HG03378 (cell line): Measurements from ENCODE around the gene TTLL8.

Source experiments
- ATAC-seq: cut with Tn5 transposase; IDR thresholded peaks from one replicate; pipeline ENCODE4 v1.9.1; 2021; ENCODE audit warnings: mild to moderate bottlenecking, moderate library complexity; ENCODE audit not compliant: unreplicated experiment

TTLL8 gene

GRCh38 chr22:50008151-50009040 lies 49.7 kb downstream of the TTLL8 start:
- no peak for ATAC-seq

- ATAC-seq = no peak
Measured at GRCh38 chr22:50007057-50007511, 51.0 kb downstream of the TTLL8 start.

GRCh38 chr22:50004918-50005317 lies 53.2 kb downstream of the TTLL8 start:
- ATAC-seq = no peak

GRCh38 chr22:50002791-50003190 lies 55.3 kb downstream of the TTLL8 start:
- no peak for ATAC-seq

DNA sequence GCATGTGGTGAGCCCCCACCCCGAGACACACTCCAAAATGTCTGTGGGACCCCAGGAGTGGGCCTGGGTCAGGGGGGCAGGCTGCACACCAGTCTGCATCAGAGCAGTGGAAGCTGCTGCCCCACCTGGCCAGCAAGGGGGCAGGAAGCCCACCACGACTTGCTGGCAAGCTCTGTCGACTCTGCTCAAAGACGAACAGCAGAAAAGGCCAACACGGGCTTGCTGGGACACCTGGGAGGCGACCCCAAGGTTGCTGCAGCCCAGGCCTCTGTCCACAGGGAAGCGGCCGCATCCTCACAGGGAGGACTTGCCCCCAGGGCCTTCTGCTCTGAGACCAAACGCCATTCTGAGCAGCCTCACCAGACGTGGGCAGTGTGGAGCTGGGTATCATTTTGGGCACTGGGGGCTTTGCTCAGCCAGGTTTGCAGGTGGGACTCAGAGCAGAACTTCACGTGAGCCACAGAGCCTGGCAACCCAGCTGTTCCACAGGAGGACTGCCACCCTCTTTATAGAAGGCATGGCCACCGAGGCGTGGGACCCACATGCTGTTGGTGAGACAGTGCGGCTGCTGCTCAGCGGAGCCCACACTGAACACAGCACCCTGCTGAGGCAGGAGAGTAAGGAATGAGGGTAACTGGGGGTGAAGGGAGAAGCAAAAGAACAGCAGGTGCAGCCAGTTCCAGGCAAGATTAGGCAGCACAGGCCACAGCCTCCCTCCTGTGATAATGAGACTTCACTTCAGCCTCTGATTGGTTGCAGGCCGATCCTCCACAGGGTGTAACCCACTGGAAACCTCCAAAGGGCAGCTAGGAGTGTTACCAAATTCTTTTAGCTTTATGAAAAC lies 56.5 kb downstream of the TTLL8 start:
- ATAC-seq = no peak

DNA sequence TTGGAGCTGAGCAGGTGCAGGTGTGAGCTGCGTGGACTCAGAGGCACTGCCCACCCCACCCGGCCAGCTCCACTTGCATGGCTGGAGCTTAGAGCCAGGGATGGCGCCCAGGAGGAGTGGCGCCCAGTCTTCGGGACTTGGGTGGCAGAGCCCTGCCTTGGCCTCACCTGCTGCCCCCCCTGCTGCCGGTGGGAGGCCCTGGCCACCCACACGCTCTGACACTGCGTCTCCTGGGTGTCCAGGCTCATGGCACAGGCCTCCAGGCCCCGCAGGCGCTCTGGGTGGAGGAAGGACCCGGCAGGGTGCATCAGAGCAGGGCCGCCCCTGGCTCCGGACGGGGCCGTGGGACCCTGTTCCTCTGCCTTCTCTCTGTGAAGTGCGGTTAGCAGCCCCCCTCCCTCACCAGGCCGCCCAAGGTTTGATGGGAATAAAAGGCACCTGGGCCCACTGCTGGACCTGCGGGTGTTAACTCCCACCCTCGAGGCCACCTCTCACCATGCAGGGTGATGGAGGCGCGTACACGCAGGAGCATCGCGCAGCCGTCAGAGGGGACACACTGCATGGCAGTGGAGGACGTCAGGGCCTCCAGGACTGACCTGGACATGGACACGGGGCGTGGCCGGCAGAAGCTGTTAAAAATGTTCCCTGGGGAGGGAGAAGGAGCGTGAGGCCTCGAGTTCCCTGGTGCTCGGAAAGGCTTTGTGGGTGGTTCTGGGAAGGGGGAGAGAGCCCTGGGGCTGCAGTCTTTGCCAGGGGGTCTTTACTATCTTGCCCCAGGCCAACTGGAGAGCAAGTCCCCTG lies 57.3 kb downstream of the TTLL8 start:
- no peak for ATAC-seq

DNA sequence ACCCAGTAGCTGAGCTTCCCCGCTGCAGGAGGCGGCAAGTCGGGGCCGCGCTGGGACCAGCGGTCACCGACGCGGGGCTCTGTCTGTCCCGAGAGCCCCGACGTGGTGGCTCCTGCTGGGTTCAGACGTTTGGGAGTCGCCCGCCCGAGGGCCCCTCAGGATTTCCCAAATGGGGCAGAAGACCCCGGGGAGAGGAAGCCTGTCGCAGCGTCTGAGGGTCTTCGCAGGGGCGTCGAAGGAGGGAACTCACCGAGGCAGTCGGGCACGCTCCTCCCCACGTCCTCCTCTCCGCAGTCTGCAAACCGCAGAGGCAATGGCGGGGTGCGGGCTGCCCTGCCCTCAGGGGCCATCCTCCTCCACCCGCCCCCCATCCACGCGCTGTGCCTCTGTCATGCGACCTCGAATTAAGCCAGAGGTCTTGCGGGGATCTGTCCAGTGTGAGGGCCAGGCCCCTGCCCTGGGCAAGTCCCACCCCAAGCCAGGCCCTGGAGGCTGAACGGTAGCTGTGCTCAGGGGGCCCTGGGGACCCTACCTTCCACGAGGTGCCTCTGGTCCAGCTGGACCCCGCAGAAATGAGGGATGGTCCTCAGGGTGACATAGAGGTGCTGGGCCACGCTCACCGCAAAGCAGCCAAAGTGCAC lies 58.0 kb downstream of the TTLL8 start:
- ATAC-seq = no peak

GRCh38 chr22:49999063-49999945 lies 58.8 kb downstream of the TTLL8 start:
- ATAC-seq = no peak

- ATAC-seq = no peak
Measured at GRCh38 chr22:49998718-49999062, 59.4 kb downstream of the TTLL8 start.

DNA sequence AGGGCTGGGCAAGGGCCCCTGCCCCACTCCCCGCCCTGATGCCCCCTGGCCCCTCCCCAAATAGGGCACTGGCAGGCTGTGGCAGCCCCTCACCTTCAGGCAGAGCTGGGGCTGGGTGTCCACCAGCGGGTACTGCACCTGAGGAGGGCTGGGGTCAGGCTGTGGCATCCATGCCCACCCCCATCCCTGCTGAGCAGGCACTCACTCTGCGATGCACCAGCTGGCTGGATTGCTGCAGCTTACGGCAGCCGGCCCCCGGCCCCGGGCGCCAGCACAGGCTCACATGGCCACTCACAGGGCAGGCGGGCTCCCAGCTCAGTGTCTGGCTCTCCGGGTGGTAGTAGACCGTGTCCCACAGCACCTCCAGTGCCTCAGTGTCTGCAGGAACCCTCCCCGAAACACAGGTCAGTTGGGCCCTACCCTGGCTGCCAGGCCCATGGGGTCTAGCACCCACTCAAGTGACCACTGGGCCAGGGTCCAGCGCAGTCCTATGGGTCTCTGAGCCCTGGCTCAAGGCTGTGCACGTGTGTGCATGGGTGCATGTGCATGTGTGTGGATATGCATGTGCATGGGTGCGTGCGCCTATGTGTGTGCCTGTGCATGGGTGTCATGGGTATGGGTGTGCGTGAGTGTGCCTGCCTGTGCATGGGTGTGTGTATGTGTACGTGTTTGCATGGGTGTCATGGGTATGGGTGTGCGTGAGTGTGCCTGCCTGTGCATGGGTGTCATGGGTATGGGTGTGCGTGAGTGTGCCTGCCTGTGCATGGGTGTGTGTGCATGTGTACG lies 60.0 kb downstream of the TTLL8 start:
- ATAC-seq = no peak

DNA sequence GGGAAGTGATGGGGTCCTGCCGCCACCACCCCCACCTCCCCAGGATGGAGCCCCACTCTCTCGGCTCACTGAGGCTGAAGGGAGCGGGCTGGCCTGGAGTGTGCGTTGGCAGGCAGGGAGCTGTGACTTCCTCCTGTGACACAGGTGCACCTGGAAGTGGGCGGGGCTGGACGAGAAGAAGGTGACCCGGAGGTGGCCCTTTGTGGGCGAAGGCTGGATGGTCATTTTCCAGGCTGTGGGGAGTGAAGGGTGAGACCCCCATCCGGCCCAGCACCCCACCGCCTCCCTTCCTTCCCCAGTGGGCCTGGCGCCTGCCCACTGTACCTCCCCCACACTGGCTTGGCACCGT lies 60.9 kb downstream of the TTLL8 start:
- ATAC-seq = no peak

DNA sequence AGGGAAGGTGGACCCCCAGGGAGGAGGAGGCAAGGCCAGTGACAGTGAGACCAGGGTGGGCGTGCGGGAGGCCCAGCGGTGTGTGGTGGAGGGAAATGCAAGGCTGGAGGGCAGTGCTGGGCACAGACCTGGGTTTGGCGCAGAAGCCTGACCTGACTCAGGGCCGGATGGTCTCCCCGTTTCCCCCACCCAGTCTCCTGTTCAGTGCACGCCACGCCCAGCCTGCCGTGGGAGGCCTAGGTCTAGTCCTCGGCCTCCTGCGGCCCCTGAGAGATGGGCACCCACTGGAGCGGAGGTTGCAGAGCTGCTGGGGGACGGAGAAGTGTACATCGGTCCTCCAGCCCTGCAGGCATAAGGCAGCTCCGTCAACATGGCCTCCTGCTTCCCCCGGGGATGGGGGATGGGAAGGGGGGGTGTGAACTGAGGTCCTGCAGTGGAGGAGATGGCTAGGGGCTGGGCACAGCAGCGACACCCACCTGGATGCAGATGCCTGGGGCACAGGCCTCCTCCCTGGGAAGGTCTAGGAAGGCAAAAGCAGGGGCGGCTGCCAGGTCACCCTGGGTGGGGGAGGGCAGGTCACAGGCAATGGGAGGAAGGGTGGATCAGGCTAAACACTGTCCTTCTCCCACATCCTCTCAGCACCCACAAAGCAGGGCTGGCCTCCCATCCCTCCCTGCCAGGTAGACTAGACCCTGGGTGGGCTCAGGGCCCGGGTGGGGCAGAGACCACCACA lies 61.4 kb downstream of the TTLL8 start:
- no peak for ATAC-seq

DNA sequence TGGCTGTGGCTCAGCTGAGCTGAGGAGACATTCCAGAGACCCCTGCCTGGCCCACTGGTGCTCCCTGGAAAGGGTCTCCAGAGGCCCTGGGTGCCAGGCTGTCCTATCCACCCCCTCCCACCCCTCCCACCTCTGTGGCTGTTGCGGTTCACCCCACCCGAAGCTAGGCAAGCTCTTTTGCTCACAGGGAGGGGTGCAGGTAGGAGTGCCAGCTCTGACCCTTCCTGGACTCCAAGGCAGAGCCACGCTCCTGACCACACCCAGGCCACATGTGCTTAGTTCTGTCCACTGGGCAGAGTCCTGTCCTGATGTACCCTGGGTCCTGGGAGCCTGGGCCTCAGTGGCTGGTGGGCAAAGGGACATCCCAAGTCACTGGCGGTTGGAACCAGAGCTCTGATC lies 62.0 kb downstream of the TTLL8 start:
- ATAC-seq = no peak

- no peak for ATAC-seq
Measured at GRCh38 chr22:49995361-49996118, 62.6 kb downstream of the TTLL8 start.

- ATAC-seq = no peak
Measured at GRCh38 chr22:49995041-49995360, 63.1 kb downstream of the TTLL8 start.

DNA sequence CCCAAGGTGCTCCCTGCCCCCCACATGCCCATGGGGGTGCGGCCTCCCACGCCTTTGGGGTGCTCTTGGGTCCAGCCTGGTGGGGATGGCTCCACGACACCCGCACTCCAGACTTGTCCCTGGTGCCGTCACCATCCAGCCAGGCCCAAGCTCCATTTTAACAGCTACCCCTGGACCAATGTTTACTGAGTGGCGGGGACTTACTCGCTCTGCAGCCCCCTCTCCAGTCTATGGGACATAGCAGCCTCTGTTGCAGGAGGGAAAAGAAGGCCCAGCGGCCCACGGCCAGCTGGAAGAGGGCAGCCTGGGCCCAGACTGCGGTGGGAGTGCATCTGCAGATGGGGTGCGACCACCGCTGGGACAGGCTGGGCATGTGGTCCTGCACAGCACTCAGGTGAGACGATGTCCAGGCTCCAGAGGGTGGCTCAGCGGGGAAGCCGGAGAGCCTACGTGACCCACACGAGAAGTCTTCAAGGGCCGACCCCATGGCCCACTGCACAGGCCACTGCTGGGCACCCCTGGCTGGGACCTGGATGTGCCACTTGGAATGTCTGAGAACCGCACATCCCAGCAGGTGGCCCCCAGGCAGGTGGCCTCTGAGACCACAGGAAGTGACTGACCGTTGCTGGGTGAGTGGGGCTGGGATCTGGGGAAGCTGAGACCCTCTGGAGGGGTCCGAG lies 63.6 kb downstream of the TTLL8 start:
- ATAC-seq = no peak

DNA sequence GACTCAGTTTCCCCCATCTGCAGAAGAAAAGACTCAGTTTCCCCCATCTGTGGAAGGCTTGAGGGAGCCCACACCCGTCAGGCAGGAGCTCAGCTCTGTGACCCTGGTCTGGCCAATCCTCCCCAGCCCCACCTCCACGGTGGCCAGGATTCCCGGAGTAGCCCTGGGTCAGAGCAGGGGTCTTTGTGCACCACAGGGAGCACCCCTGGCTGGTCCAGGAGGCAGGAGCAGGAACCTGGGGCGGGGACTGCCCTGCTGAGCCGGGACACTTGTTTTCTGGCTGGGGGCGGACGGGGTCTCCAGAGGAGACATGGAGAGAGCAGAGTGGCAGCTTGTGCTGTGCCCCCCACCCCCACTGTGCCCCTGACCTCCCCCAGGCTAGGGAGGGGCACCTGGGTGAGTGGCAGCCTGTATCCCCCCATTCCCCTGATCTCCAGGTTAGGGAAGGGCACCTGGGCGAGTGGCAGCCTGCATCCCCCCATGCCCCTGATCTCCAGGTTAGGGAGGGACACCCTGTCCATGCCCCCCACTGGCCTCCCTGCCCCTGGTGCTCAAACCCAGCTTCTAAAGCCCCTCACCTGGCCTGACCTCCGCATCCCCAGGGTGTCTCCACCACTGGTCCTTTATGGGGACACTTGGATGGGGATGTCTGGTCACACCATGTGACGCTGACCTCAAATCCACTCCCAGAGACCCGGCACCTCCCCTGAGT lies 64.3 kb downstream of the TTLL8 start:
- ATAC-seq = no peak
